ENCODE results near the gene TENM4.

The TENM4 gene

GRCh38 chr11:78909386-78909785 lies 531.4 kb downstream of the TENM4 start:
- Histone ChIP-seq H3K9me3 (ENCODE audit: control insufficient read depth in 1 of 2, low read length in 2 of 2) (no peaks in the 10 kb centered on the region), H3K4me3 (ENCODE audit: low read depth in 1 of 2, low read length in 2 of 2) (no peak overlapping the region), H3K36me3 (ENCODE audit: control insufficient read depth in 1 of 2, insufficient read depth in 2 of 2, low read length in 2 of 2) (no peaks in the 10 kb centered on the region), H3K4me1 (ENCODE audit: control insufficient read depth in 1 of 2, insufficient read depth in 2 of 2, low read length in 2 of 2) (no peaks in the 10 kb centered on the region), H3K9ac (ENCODE audit: low read depth in 1 of 2, low read length in 2 of 2) (no peak overlapping the region), H3K27ac (ENCODE audit: low read depth, low read length) (no peak overlapping the region), H3K27me3 (ENCODE audit: control insufficient read depth in 1 of 2, insufficient read depth in 2 of 2, low read length in 2 of 2) (no peaks in the 10 kb centered on the region)

GRCh38 chr11:78907636-78908035 lies 533.2 kb downstream of the TENM4 start:
- no peaks in the 10 kb centered on the region for H3K4me1 ChIP-seq (ENCODE audit: control insufficient read depth in 1 of 2, insufficient read depth in 2 of 2, low read length in 2 of 2)
- H3K36me3 ChIP-seq (ENCODE audit: control insufficient read depth in 1 of 2, insufficient read depth in 2 of 2, low read length in 2 of 2), result no peaks in the 10 kb centered on the region
- H3K27me3 ChIP-seq (ENCODE audit: control insufficient read depth in 1 of 2, insufficient read depth in 2 of 2, low read length in 2 of 2), result no peaks in the 10 kb centered on the region
- H3K27ac ChIP-seq (ENCODE audit: low read depth, low read length), result no peak overlapping the region
- H3K9me3 ChIP-seq (ENCODE audit: control insufficient read depth in 1 of 2, low read length in 2 of 2), result no peaks in the 10 kb centered on the region
- no peak overlapping the region for H3K4me3 ChIP-seq (ENCODE audit: low read depth in 1 of 2, low read length in 2 of 2)
- no peak overlapping the region for H3K9ac ChIP-seq (ENCODE audit: low read depth in 1 of 2, low read length in 2 of 2)

GRCh38 chr11:78906566-78906965 lies 534.3 kb downstream of the TENM4 start:
- Histone ChIP-seq H3K4me1 (ENCODE audit: control insufficient read depth in 1 of 2, insufficient read depth in 2 of 2, low read length in 2 of 2) (no peaks in the 10 kb centered on the region), H3K27ac (ENCODE audit: low read depth, low read length) (no peak overlapping the region), H3K9ac (ENCODE audit: low read depth in 1 of 2, low read length in 2 of 2) (no peak overlapping the region), H3K4me3 (ENCODE audit: low read depth in 1 of 2, low read length in 2 of 2) (no peak overlapping the region), H3K36me3 (ENCODE audit: control insufficient read depth in 1 of 2, insufficient read depth in 2 of 2, low read length in 2 of 2) (no peaks in the 10 kb centered on the region), H3K9me3 (ENCODE audit: control insufficient read depth in 1 of 2, low read length in 2 of 2) (no peaks in the 10 kb centered on the region), H3K27me3 (ENCODE audit: control insufficient read depth in 1 of 2, insufficient read depth in 2 of 2, low read length in 2 of 2) (no peaks in the 10 kb centered on the region)

GRCh38 chr11:78905756-78906155 lies 535.1 kb downstream of the TENM4 start:
- Histone ChIP-seq H3K27ac (ENCODE audit: low read depth, low read length) (no peak overlapping the region), H3K27me3 (ENCODE audit: control insufficient read depth in 1 of 2, insufficient read depth in 2 of 2, low read length in 2 of 2) (no peaks in the 10 kb centered on the region), H3K9ac (ENCODE audit: low read depth in 1 of 2, low read length in 2 of 2) (no peak overlapping the region), H3K4me3 (ENCODE audit: low read depth in 1 of 2, low read length in 2 of 2) (no peak overlapping the region), H3K4me1 (ENCODE audit: control insufficient read depth in 1 of 2, insufficient read depth in 2 of 2, low read length in 2 of 2) (no peaks in the 10 kb centered on the region), H3K36me3 (ENCODE audit: control insufficient read depth in 1 of 2, insufficient read depth in 2 of 2, low read length in 2 of 2) (no peaks in the 10 kb centered on the region), H3K9me3 (ENCODE audit: control insufficient read depth in 1 of 2, low read length in 2 of 2) (no peaks in the 10 kb centered on the region)

GRCh38 chr11:78902771-78903507 lies 537.9 kb downstream of the TENM4 start:
- H3K4me1 ChIP-seq (ENCODE audit: control insufficient read depth in 1 of 2, insufficient read depth in 2 of 2, low read length in 2 of 2), result no peaks in the 10 kb centered on the region
- H3K9me3 ChIP-seq (ENCODE audit: control insufficient read depth in 1 of 2, low read length in 2 of 2), result no peaks in the 10 kb centered on the region
- no peak overlapping the region for H3K4me3 ChIP-seq (ENCODE audit: low read depth in 1 of 2, low read length in 2 of 2)
- H3K9ac ChIP-seq (ENCODE audit: low read depth in 1 of 2, low read length in 2 of 2), result no peak overlapping the region
- H3K27ac ChIP-seq (ENCODE audit: low read depth, low read length), result no peak overlapping the region
- no peaks in the 10 kb centered on the region for H3K27me3 ChIP-seq (ENCODE audit: control insufficient read depth in 1 of 2, insufficient read depth in 2 of 2, low read length in 2 of 2)
- H3K36me3 ChIP-seq (ENCODE audit: control insufficient read depth in 1 of 2, insufficient read depth in 2 of 2, low read length in 2 of 2), result no peaks in the 10 kb centered on the region

- Histone ChIP-seq H3K27me3 (ENCODE audit: control insufficient read depth in 1 of 2, insufficient read depth in 2 of 2, low read length in 2 of 2) (no peaks in the 10 kb centered on the region), H3K4me3 (ENCODE audit: low read depth in 1 of 2, low read length in 2 of 2) (no peak overlapping the region), H3K27ac (ENCODE audit: low read depth, low read length) (no peak overlapping the region), H3K9me3 (ENCODE audit: control insufficient read depth in 1 of 2, low read length in 2 of 2) (no peaks in the 10 kb centered on the region), H3K36me3 (ENCODE audit: control insufficient read depth in 1 of 2, insufficient read depth in 2 of 2, low read length in 2 of 2) (no peaks in the 10 kb centered on the region), H3K4me1 (ENCODE audit: control insufficient read depth in 1 of 2, insufficient read depth in 2 of 2, low read length in 2 of 2) (no peaks in the 10 kb centered on the region), H3K9ac (ENCODE audit: low read depth in 1 of 2, low read length in 2 of 2) (no peak overlapping the region)
These were observed 539.0 kb downstream of the TENM4 start for GRCh38 chr11:78901831-78902230.

GRCh38 chr11:78898266-78898775 lies 542.5 kb downstream of the TENM4 start:
- Histone ChIP-seq H3K9me3 (ENCODE audit: control insufficient read depth in 1 of 2, low read length in 2 of 2) (no peaks in the 10 kb centered on the region), H3K4me3 (ENCODE audit: low read depth in 1 of 2, low read length in 2 of 2) (no peak overlapping the region), H3K27ac (ENCODE audit: low read depth, low read length) (no peak overlapping the region), H3K4me1 (ENCODE audit: control insufficient read depth in 1 of 2, insufficient read depth in 2 of 2, low read length in 2 of 2) (no peaks in the 10 kb centered on the region), H3K27me3 (ENCODE audit: control insufficient read depth in 1 of 2, insufficient read depth in 2 of 2, low read length in 2 of 2) (no peaks in the 10 kb centered on the region), H3K9ac (ENCODE audit: low read depth in 1 of 2, low read length in 2 of 2) (no peak overlapping the region), H3K36me3 (ENCODE audit: control insufficient read depth in 1 of 2, insufficient read depth in 2 of 2, low read length in 2 of 2) (no peaks in the 10 kb centered on the region)

GRCh38 chr11:78893996-78894395 lies 546.8 kb downstream of the TENM4 start:
- H3K27me3 ChIP-seq (ENCODE audit: control insufficient read depth in 1 of 2, insufficient read depth in 2 of 2, low read length in 2 of 2), result no peaks in the 10 kb centered on the region
- H3K9ac ChIP-seq (ENCODE audit: low read depth in 1 of 2, low read length in 2 of 2), result no peak overlapping the region
- no peak overlapping the region for H3K27ac ChIP-seq (ENCODE audit: low read depth, low read length)
- H3K4me3 ChIP-seq (ENCODE audit: low read depth in 1 of 2, low read length in 2 of 2), result no peak overlapping the region
- no peaks in the 10 kb centered on the region for H3K36me3 ChIP-seq (ENCODE audit: control insufficient read depth in 1 of 2, insufficient read depth in 2 of 2, low read length in 2 of 2)
- no peaks in the 10 kb centered on the region for H3K4me1 ChIP-seq (ENCODE audit: control insufficient read depth in 1 of 2, insufficient read depth in 2 of 2, low read length in 2 of 2)
- H3K9me3 ChIP-seq (ENCODE audit: control insufficient read depth in 1 of 2, low read length in 2 of 2), result no peaks in the 10 kb centered on the region

GRCh38 chr11:78889698-78890097 lies 551.1 kb downstream of the TENM4 start:
- H3K4me3 ChIP-seq (ENCODE audit: low read depth in 1 of 2, low read length in 2 of 2), result no peak overlapping the region
- no peaks in the 10 kb centered on the region for H3K4me1 ChIP-seq (ENCODE audit: control insufficient read depth in 1 of 2, insufficient read depth in 2 of 2, low read length in 2 of 2)
- H3K27me3 ChIP-seq (ENCODE audit: control insufficient read depth in 1 of 2, insufficient read depth in 2 of 2, low read length in 2 of 2), result no peaks in the 10 kb centered on the region
- H3K9ac ChIP-seq (ENCODE audit: low read depth in 1 of 2, low read length in 2 of 2), result no peak overlapping the region
- no peak overlapping the region for H3K27ac ChIP-seq (ENCODE audit: low read depth, low read length)
- H3K36me3 ChIP-seq (ENCODE audit: control insufficient read depth in 1 of 2, insufficient read depth in 2 of 2, low read length in 2 of 2), result no peaks in the 10 kb centered on the region
- no peaks in the 10 kb centered on the region for H3K9me3 ChIP-seq (ENCODE audit: control insufficient read depth in 1 of 2, low read length in 2 of 2)

GRCh38 chr11:78886616-78887015 lies 554.2 kb downstream of the TENM4 start:
- Histone ChIP-seq H3K27ac (ENCODE audit: low read depth, low read length) (no peak overlapping the region), H3K9ac (ENCODE audit: low read depth in 1 of 2, low read length in 2 of 2) (no peak overlapping the region), H3K36me3 (ENCODE audit: control insufficient read depth in 1 of 2, insufficient read depth in 2 of 2, low read length in 2 of 2) (no peaks in the 10 kb centered on the region), H3K27me3 (ENCODE audit: control insufficient read depth in 1 of 2, insufficient read depth in 2 of 2, low read length in 2 of 2) (no peaks in the 10 kb centered on the region), H3K4me1 (ENCODE audit: control insufficient read depth in 1 of 2, insufficient read depth in 2 of 2, low read length in 2 of 2) (no peaks in the 10 kb centered on the region), H3K9me3 (ENCODE audit: control insufficient read depth in 1 of 2, low read length in 2 of 2) (no peaks in the 10 kb centered on the region), H3K4me3 (ENCODE audit: low read depth in 1 of 2, low read length in 2 of 2) (no peak overlapping the region)

Data from duodenal mucosa (tissue), 2 donors.